C4-2B (cell line): Measurements from ENCODE around the gene BTD.

Experiments used
- ZFX ChIP-seq: fragments of 450-650 bp; IDR thresholded peaks from 2 replicates; pipeline ENCODE4 v1.6.1; 2017
- TF ChIP-seq, protein P1 (sequence below): fragments of 450-650 bp; conservative IDR thresholded peaks from 2 replicates; pipeline ENCODE4 v1.5.1; 2017; ENCODE audit warnings: mild to moderate bottlenecking

DNA sequence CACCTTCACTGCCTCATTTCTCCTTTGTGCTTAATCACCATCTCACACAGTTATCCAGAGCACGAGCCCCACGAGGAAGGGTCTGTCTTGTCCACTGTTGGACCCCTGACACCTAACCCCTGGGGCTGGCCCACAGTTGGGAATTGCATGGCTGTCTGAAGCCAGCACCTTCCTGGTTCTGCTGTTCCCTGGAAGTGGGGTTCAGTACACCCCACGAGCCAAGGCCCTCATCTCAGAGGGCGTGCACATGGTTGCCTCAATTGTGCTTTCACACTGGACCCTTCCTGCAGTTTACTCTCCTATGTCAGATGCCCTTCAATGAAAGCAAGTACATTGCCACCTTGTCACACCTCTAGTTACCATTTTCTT lies 30.7 kb downstream of the BTD start:
- TF ChIP-seq, protein P1, sequence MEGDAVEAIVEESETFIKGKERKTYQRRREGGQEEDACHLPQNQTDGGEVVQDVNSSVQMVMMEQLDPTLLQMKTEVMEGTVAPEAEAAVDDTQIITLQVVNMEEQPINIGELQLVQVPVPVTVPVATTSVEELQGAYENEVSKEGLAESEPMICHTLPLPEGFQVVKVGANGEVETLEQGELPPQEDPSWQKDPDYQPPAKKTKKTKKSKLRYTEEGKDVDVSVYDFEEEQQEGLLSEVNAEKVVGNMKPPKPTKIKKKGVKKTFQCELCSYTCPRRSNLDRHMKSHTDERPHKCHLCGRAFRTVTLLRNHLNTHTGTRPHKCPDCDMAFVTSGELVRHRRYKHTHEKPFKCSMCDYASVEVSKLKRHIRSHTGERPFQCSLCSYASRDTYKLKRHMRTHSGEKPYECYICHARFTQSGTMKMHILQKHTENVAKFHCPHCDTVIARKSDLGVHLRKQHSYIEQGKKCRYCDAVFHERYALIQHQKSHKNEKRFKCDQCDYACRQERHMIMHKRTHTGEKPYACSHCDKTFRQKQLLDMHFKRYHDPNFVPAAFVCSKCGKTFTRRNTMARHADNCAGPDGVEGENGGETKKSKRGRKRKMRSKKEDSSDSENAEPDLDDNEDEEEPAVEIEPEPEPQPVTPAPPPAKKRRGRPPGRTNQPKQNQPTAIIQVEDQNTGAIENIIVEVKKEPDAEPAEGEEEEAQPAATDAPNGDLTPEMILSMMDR, result no peak
- no peak for TF ChIP-seq ZFX
